ENCODE results near the gene DHODH. TPM values are rescaled to one million over a fixed set of nuclear protein-coding genes. Genes with fewer than 3 reads are reported as not detected.

DHODH gene
- total and polyA plus RNA-seq, 2 experiments from 2014 or later, result 10.7 to 15.1 TPM

- Histone ChIP-seq H3K27me3 (ENCODE audit: insufficient read depth) (no peaks in the 10 kb centered on the region), H2AFZ (no peak overlapping the region), H3K9me2 (ENCODE audit: insufficient read depth) (no peaks in the 10 kb centered on the region), H3F3A (replicated peaks; ENCODE audit: low read depth) (no peaks in the 10 kb centered on the region), H4K20me1 (replicated peaks; ENCODE audit: insufficient read depth) (peaks cover 3% of the 10 kb centered on the region; the same call in 1 of the 2 replicates), H3K4me2 (no peak overlapping the region), H3K4me3 (no peak overlapping the region), H3K4me1 (ENCODE audit: insufficient read depth) (no peaks in the 10 kb centered on the region), H3K79me2 (replicated peaks; ENCODE audit: insufficient read depth) (peaks cover 10% of the 10 kb centered on the region), H3K27ac (ENCODE audit: low read depth) (no peak overlapping the region), H3K36me3 (ENCODE audit: insufficient read depth) (peaks cover 4% of the 10 kb centered on the region; the same call in 1 of the 2 replicates)
- no peak overlapping the region for H3K27ac Mint-ChIP-seq
- no peaks in the 10 kb centered on the region for H3K27me3 Mint-ChIP-seq (ENCODE audit: insufficient read depth, low read depth, poor library complexity)
- H3K9me3 Mint-ChIP-seq, result peaks cover 3% of the 10 kb centered on the region; the same call in 1 of the 3 replicates
- no peak for DNase-seq (ENCODE audit: low spot score)
- peaks cover 42% of the 10 kb centered on the region for H3K36me3 Mint-ChIP-seq (ENCODE audit: low read depth)
- H3K4me3 Mint-ChIP-seq, result no peak overlapping the region
- H3K4me1 Mint-ChIP-seq, result peaks cover 4% of the 10 kb centered on the region; the same call in 1 of the 3 replicates
- TF ChIP-seq ZNF114 (CRISPR knock-in tag; IDR thresholded peaks at IDR 0.05) (no peak), CREB1 (CRISPR knock-in tag; IDR thresholded peaks at IDR 0.05; ENCODE audit: low read depth) (no peak), ETS1 (IDR thresholded peaks at IDR 0.05) (no peak), EZH2phosphoT487 (IDR thresholded peaks at IDR 0.05; ENCODE audit: unreplicated experiment) (no peak), EZH2 (IDR thresholded peaks at IDR 0.05; ENCODE audit: low read depth, unreplicated experiment) (no peak), JUNB (IDR thresholded peaks at IDR 0.05; ENCODE audit: unreplicated experiment) (no peak), REST (IDR thresholded peaks at IDR 0.05; ENCODE audit: unreplicated experiment) (no peak), POLR2AphosphoS5 (IDR thresholded peaks at IDR 0.05; ENCODE audit: low read depth) (no peak), ZNF462 (CRISPR knock-in tag; IDR thresholded peaks at IDR 0.05) (no peak), STAT1 (IDR thresholded peaks at IDR 0.05; ENCODE audit: unreplicated experiment) (no peak)
- TF ChIP-seq, protein P1, sequence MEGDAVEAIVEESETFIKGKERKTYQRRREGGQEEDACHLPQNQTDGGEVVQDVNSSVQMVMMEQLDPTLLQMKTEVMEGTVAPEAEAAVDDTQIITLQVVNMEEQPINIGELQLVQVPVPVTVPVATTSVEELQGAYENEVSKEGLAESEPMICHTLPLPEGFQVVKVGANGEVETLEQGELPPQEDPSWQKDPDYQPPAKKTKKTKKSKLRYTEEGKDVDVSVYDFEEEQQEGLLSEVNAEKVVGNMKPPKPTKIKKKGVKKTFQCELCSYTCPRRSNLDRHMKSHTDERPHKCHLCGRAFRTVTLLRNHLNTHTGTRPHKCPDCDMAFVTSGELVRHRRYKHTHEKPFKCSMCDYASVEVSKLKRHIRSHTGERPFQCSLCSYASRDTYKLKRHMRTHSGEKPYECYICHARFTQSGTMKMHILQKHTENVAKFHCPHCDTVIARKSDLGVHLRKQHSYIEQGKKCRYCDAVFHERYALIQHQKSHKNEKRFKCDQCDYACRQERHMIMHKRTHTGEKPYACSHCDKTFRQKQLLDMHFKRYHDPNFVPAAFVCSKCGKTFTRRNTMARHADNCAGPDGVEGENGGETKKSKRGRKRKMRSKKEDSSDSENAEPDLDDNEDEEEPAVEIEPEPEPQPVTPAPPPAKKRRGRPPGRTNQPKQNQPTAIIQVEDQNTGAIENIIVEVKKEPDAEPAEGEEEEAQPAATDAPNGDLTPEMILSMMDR (conservative IDR thresholded peaks at IDR 0.05; ENCODE audit: low read depth in 2 of 2), result no peak
- ATAC-seq, result no peak
Observed at GRCh38 chr16:72013888-72014581, 5.5 kb downstream of the DHODH start.
